Osteoblast (primary cell): ENCODE results near the gene LENG8. TPM values are rescaled to one million over a fixed set of nuclear protein-coding genes. Genes with fewer than 3 reads are reported as not detected.
"Not testable (repeated sequence)": the region's sequence is repeated elsewhere in the genome, so short reads cannot be mapped to it uniquely, and the experiment has no call there.

Experiments
- DNase-seq: peaks from one replicate; pipeline ENCODE4 v3.0.0; 2011; ENCODE audit warnings: low spot score, mixed read lengths; ENCODE audit not compliant: insufficient read length; ENCODE audit errors: missing footprints
- H2AFZ ChIP-seq: 2 replicates; pipeline ENCODE4 v1.6.0; 2011; ENCODE audit warnings: mild to moderate bottlenecking, low read length
- H3K27ac ChIP-seq: 2 replicates; pipeline ENCODE4 v1.5.1; 2011; ENCODE audit warnings: mild to moderate bottlenecking, low read depth, low read length, moderate library complexity
- H3K27me3 ChIP-seq: 2 replicates; pipeline ENCODE4 v1.6.0; 2012; ENCODE audit warnings: mild to moderate bottlenecking, control low read depth, inconsistent platforms, low read length, moderate library complexity; ENCODE audit not compliant: insufficient read depth
- H3K36me3 ChIP-seq: 2 replicates; pipeline ENCODE4 v1.5.1; 2011; ENCODE audit warnings: mild to moderate bottlenecking, low read length, control low read depth, moderate library complexity; ENCODE audit not compliant: insufficient read depth
- H3K4me1 ChIP-seq: 2 replicates; pipeline ENCODE4 v1.5.1; 2011; ENCODE audit warnings: mild to moderate bottlenecking, low read length, control low read depth, moderate library complexity; ENCODE audit not compliant: insufficient read depth
- H3K4me2 ChIP-seq: 2 replicates; pipeline ENCODE4 v1.6.0; 2011; ENCODE audit warnings: mild to moderate bottlenecking, low read length; ENCODE audit not compliant: insufficient read depth
- H3K4me3 ChIP-seq: fragments of 200-600 bp; sonication (generic); 3 replicates; pipeline ENCODE4 v1.5.1; 2012; ENCODE audit warnings: mild to moderate bottlenecking, low read length, inconsistent platforms; ENCODE audit not compliant: insufficient read depth
- H3K79me2 ChIP-seq: 2 replicates; pipeline ENCODE4 v1.6.0; 2012; ENCODE audit warnings: mild to moderate bottlenecking, low read length, control low read depth, inconsistent platforms; ENCODE audit not compliant: insufficient read depth
- H3K9me3 ChIP-seq: 2 replicates; pipeline ENCODE4 v1.5.1; 2011; ENCODE audit warnings: low read depth, low read length, control low read depth
- H4K20me1 ChIP-seq: 2 replicates; pipeline ENCODE4 v1.6.0; 2012; ENCODE audit warnings: mild to moderate bottlenecking, low read length, control low read depth; ENCODE audit not compliant: insufficient read depth
- total RNA-seq: library from RNA; depleted of rRNA; stranded (reverse); fragments of >200 nt; gene quantifications from 2 replicates; pipeline ENCODE4 v1.2.3, GENCODE V29; 2012
- TF ChIP-seq, protein P1 (sequence below): IDR thresholded peaks from 2 replicates; pipeline ENCODE4 v1.5.1; 2011; ENCODE audit warnings: mild to moderate bottlenecking, low read depth, low read length, moderate library complexity; ENCODE audit errors: extremely low read depth

LENG8 gene
- total RNA-seq, 1 donor: 42.3 TPM

DNA sequence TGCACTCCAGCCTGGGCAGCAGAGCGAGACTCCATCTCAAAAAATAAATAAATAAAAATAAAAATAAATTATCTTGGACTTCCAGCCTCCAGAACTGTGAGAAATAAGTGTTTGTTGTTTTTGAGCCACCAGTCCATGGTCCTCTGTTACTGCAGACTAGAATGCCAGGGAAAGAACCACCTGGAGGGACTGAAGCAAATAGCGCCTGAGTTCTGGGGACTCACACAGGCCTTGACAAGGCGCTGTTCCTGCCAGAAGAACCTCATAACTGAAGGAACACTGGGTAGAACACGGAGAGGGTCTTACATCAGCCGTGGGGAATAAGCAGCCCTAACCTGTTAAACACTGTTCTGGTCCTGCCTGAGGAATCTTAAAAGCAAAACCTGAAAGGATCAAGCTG is 8.4 kb upstream of the LENG8 start:
- DNase-seq: no peak
- no peaks in the 10 kb centered on the region for H3K4me1 ChIP-seq
- TF ChIP-seq, protein P1, sequence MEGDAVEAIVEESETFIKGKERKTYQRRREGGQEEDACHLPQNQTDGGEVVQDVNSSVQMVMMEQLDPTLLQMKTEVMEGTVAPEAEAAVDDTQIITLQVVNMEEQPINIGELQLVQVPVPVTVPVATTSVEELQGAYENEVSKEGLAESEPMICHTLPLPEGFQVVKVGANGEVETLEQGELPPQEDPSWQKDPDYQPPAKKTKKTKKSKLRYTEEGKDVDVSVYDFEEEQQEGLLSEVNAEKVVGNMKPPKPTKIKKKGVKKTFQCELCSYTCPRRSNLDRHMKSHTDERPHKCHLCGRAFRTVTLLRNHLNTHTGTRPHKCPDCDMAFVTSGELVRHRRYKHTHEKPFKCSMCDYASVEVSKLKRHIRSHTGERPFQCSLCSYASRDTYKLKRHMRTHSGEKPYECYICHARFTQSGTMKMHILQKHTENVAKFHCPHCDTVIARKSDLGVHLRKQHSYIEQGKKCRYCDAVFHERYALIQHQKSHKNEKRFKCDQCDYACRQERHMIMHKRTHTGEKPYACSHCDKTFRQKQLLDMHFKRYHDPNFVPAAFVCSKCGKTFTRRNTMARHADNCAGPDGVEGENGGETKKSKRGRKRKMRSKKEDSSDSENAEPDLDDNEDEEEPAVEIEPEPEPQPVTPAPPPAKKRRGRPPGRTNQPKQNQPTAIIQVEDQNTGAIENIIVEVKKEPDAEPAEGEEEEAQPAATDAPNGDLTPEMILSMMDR: no peak
- H3K27me3 ChIP-seq: no peaks in the 10 kb centered on the region
- peaks cover 13% of the 10 kb centered on the region for H4K20me1 ChIP-seq
- H2AFZ ChIP-seq: no peak overlapping the region
- H3K36me3 ChIP-seq: peaks cover 11% of the 10 kb centered on the region
- H3K4me3 ChIP-seq: no peak overlapping the region
- no peaks in the 10 kb centered on the region for H3K9me3 ChIP-seq
- peaks cover 8% of the 10 kb centered on the region for H3K79me2 ChIP-seq
- no peak overlapping the region for H3K4me2 ChIP-seq
- no peak overlapping the region for H3K27ac ChIP-seq

DNA sequence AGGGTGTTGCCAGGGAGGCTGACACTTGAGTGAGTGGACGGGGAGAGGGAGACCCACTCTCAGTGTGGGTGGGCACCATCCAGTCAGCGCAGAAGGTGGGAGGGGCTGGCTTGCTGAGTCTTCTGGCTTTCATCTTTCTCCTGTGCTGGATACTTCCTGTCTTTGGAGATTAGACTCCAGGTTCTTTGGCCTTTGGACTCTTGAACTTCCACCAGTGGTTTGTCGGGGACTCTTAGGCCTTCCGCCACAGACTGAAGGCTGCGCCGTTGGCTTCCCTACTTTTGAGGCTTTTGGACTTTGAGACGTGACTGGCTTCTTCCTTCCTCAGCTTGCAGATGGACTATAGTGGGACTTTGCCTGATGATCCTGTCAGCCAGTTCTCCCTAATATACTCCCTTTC is 4.3 kb upstream of the LENG8 start:
- DNase-seq: no peak
- Histone ChIP-seq H3K79me2 (peaks cover 33% of the 10 kb centered on the region), H3K4me1 (peaks cover 10% of the 10 kb centered on the region), H3K27ac (no peak overlapping the region), H3K9me3 (no peaks in the 10 kb centered on the region), H3K27me3 (no peaks in the 10 kb centered on the region), H3K4me3 (no peak overlapping the region), H3K4me2 (no peak overlapping the region), H2AFZ (no peak overlapping the region), H3K36me3 (peaks cover 12% of the 10 kb centered on the region), H4K20me1 (peaks cover 7% of the 10 kb centered on the region)
- TF ChIP-seq, protein P1: no peak

DNA sequence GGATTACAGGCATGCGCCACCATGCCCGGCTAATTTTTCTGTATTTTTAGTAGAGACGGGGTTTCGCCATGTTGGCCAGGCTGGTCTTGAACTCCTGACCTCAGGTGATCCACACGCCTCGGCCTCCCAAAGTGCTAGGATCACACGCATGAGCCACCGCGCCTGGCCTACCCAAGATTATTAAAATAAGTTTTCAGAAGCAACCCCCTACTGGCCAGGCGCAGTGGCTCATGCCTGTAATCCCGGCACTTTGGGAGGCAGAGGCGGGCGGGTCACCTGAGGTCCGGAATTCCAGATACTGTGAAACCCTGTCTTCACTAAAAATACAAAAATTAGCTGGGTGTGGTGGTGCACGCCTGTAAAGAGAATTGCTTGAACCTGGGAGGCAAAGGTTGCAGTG is 2.6 kb upstream of the LENG8 start:
- H3K9me3 ChIP-seq, DNase-seq, H3K27me3 ChIP-seq, H2AFZ ChIP-seq, H3K27ac ChIP-seq, H3K4me2 ChIP-seq, H3K4me3 ChIP-seq: not testable (repeated sequence)
- Histone ChIP-seq H3K79me2 (peaks cover 45% of the 10 kb centered on the region), H3K36me3 (peaks cover 12% of the 10 kb centered on the region), H4K20me1 (peaks cover 19% of the 10 kb centered on the region), H3K4me1 (peaks cover 22% of the 10 kb centered on the region)
- TF ChIP-seq, protein P1: peak; percentile 9

DNA sequence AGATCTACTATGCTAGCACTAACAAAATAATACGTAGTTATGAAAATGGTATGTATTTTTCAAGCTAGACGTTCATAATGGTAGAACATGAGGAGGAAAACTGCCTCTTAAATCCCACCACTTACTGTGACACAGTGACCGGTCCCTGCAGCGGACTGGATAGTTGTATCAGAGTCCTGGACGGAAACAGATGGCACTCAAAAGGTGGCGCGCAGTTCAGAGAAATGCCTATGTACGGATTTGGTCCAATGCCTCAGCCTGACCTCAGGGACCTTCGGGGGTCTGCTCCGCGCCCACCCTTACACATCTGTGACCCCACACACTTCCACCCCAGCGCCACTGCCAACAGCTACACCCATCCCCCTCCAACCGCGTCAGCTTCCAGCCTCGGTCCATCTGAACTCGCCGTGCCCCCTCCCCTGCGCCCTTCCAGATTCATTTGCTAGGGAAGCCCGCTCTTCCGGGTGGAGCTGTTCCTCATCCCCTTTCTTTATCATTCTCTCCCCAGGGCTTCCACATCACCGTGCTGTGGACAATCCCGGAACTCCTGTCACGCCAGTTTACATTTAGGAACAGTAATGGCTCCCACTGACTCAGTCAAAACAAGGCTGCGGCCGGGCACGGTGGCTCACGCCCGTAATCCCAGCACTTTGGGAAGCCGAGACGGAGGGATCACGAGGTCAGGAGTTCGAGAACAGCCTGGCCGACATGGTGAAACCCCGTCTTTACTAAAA is 792 bp upstream of the LENG8 start:
- no peaks in the 10 kb centered on the region for H3K27me3 ChIP-seq
- peaks cover 28% of the 10 kb centered on the region for H3K4me1 ChIP-seq
- H4K20me1 ChIP-seq: peaks cover 38% of the 10 kb centered on the region
- peaks cover 23% of the 10 kb centered on the region for H3K36me3 ChIP-seq
- H2AFZ ChIP-seq: peak overlapping the region; percentile 80
- no peaks in the 10 kb centered on the region for H3K9me3 ChIP-seq
- peak overlapping the region; percentile 95 for H3K4me3 ChIP-seq
- H3K4me2 ChIP-seq: peak overlapping the region; percentile 91
- peak; percentile 95 for DNase-seq
- TF ChIP-seq, protein P1: no peak
- H3K27ac ChIP-seq: peak overlapping the region; percentile 99
- H3K79me2 ChIP-seq: peaks cover 63% of the 10 kb centered on the region
